PFSK-1 (cell line): ENCODE results near the gene AIDA. TPM values are rescaled to one million over a fixed set of nuclear protein-coding genes. Genes with fewer than 3 reads are reported as not detected.

Experiments
- FOXP2 ChIP-seq: optimal IDR thresholded peaks from 2 replicates; pipeline ENCODE3; 2011; ENCODE audit warnings: borderline replicate concordance, control low read depth, inconsistent platforms; ENCODE audit not compliant: insufficient read depth; ENCODE audit errors: extremely low read length, extremely low read depth
- POLR2AphosphoS5 ChIP-seq: IDR thresholded peaks from 2 replicates; pipeline ENCODE4 v1.6.1; 2012; ENCODE audit warnings: low read depth, mild to moderate bottlenecking, control low read depth, low read length, moderate library complexity
- REST ChIP-seq, 2 experiments: IDR thresholded peaks; 2 replicates each; pipeline versions ENCODE4 v1.6.1 to v1.8.0; 2011 to 2012; ENCODE audit warnings: low read depth in 2 of 2, low read length in 2 of 2, control low read depth in 1 of 2, inconsistent platforms in 1 of 2, mild to moderate bottlenecking in 1 of 2, moderate library complexity in 1 of 2; ENCODE audit not compliant: insufficient read depth in 1 of 2
- SIN3A ChIP-seq: IDR thresholded peaks from 2 replicates; pipeline ENCODE4 v1.6.1; 2012; ENCODE audit warnings: mild to moderate bottlenecking, low read length, moderate library complexity, borderline replicate concordance; ENCODE audit not compliant: insufficient read depth
- TAF1 ChIP-seq: IDR thresholded peaks from 2 replicates; pipeline ENCODE4 v1.6.1; 2012; ENCODE audit warnings: low read length, control low read depth, borderline replicate concordance; ENCODE audit not compliant: insufficient read depth
- polyA plus RNA-seq: library from polyadenylated mRNA; unstranded; fragments of >200 nt; gene quantifications from one replicate; pipeline ENCODE4 v1.2.1, GENCODE V29; 2012; ENCODE audit warnings: low read depth, missing spikeins; ENCODE audit not compliant: insufficient read length

Gene AIDA
- 35.8 TPM for polyA plus RNA-seq

GRCh38 chr1:222712253-222713090 is at the start of gene AIDA, which contains the start of gene BROX:
Gene AIDA, minus strand, starts transcription at chr1:222712491. Its CDS starts 174 bp downstream, at chr1:222712317.
Gene BROX, plus strand, starts transcription at chr1:222712564. Its CDS starts 3,136 bp downstream, at chr1:222715700.
- TF ChIP-seq REST (IDR thresholded peaks at IDR 0.05; ENCODE audit: insufficient read depth in 1 of 2, low read depth in 2 of 2, low read length in 2 of 2), result no peak; a peak in 1 of 4 replicates
- TF ChIP-seq POLR2AphosphoS5, result peak; percentile 28
- TF ChIP-seq TAF1, result no peak
- TF ChIP-seq SIN3A, result peak; percentile 88; the same call in 1 of the 2 replicates
- TF ChIP-seq FOXP2, result no peak

- TF ChIP-seq TAF1 (no peak), REST (IDR thresholded peaks at IDR 0.05; ENCODE audit: insufficient read depth in 1 of 2, low read depth in 2 of 2, low read length in 2 of 2) (no peak), FOXP2 (no peak), POLR2AphosphoS5 (no peak)
Observed at GRCh38 chr1:222761083-222761482, 48.8 kb upstream of the AIDA start.

GRCh38 chr1:222759451-222760035 is 47.3 kb upstream of the AIDA start:
- TF ChIP-seq FOXP2 (no peak), TAF1 (no peak), SIN3A (no peak), REST (IDR thresholded peaks at IDR 0.05; ENCODE audit: insufficient read depth in 1 of 2, low read depth in 2 of 2, low read length in 2 of 2) (no peak), POLR2AphosphoS5 (no peak)

GRCh38 chr1:222757646-222758268 is 45.5 kb upstream of the AIDA start:
- TF ChIP-seq POLR2AphosphoS5, result no peak
- TF ChIP-seq FOXP2, result no peak
- no peak for TF ChIP-seq SIN3A
- no peak for TF ChIP-seq TAF1
- no peak for TF ChIP-seq REST (IDR thresholded peaks at IDR 0.05; ENCODE audit: insufficient read depth in 1 of 2, low read depth in 2 of 2, low read length in 2 of 2)
